ENCODE results near the gene WNT2B.

WNT2B gene

DNA sequence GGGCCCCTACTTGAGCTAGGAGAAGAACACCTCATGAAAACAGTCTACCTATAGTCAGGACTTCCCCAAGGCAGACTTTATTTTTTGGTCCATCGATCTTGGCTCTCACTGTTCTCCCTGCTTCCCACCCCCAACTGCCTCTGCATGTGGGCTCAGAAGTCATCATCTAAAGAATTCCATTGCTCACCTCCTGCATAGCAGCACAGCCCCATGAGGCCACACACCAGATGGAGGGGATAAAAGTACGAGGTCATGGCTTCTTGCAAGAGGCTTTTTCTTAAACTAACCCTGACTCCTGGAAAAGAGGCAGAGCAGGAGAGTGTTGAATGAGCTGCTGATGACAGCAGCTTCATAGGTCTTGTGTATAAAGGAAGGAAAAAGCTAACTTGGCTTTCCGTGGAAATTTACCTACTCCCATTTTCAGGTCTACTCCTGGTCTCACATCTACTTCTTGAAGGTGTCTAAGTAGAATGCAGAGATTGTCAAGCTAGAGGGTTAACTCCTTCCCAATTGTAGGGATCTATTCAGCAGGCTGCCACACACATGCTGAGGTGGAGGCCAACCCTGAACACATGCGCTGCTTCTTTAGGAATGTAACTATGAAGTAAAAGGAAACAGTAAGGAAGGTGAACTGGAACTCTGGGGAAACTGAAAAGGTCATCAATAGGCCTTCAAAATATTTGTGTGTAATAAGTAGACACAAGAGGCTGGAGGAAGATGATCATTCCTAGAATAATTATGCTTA, 18.7 kb downstream of the WNT2B start:
- no peak for DNase-seq

DNA sequence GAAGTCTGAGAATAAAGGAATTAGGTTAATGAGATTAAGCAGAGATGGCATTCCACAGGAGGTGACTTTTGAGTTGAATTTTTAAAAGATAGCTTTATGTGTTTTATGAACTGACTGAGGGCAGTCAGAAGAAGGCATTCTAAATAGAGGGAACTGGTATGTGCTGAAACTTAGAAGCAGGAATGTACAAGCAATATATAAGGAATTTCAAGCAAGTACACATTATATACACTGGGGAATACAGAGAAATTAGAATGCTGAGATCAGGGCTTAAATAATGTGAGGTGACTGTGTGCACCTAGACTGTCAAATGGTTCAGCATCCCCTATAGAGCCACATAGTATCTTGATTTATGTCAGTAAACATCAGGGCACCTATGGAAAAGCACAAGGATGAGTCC, 19.3 kb downstream of the WNT2B start:
- no peak for DNase-seq

DNA sequence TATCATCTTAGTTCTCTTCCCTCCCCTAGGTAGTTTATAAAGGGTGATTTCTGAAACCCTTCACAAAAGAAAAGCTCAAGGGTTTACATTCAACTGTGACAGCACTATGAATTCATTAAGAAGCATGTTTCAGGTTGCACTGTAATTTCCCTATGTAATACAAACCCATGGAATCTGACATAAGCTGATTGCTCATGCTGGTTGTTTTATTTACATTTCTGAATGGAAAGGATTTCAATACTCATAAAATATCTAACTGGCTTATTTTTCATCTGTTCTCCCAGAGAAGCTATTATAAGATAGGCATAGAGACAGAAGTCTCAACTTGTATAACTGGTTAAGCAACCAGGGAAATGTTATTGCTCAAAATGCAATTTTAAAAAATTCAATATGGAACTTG, 20.5 kb downstream of the WNT2B start:
- no peak for DNase-seq

DNA sequence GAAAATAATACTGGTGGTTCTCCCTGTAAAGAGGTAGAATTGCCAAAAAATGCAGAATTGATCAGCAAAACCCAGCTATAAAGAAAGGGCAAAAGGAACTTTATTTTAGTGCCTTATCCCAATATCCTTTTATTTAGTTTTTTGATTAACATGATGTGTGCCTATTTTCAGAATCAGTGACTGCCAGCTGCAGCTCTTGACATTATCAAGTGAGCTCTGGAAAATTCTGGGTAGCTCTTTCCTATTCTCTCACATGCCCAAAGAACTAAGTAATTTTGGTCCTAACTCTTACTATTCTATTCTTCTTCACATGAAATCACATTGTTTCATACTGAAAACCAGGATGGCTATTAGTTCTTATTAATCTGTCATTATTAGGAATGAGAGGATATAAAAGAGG, 22.1 kb downstream of the WNT2B start:
- no peak for DNase-seq

DNA sequence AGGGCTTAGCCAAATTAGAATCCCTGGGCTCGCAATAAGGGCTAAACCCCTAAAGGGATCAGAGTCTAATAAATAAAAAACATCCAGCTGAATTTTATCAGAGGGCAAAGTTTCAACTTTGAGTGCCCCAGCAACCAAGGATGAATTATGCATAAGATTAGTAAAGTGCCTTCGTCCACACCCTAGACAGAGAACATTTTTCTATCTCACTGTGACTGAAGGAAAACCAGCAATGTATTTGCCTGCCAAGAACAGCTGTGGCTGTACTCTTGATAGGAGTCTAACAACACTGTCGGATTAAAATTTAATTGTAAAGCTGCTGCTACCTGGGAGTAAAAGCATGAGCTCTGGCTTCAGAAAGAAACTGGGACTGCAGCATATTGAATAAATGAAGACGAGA, 23.3 kb downstream of the WNT2B start:
- no peak for DNase-seq

DNA sequence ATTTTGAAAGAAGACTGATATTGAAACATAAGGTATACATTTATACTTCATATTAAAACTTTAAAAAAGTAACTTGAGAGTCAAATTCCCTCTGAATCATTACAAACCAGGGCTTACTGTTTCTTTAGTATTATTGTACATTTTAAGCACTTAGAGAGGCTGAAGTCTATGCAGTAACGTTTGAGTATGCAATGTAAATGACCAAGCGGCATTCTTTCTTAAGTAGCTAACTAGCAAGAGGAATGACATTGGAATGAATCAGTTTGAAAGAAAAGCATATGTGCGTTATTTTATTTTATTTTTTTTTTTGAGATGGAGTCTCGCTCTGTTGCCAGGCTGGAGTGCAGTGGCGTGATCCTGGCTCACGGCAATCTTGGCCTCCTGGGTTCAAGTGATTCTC, 24.3 kb downstream of the WNT2B start:
- DNase-seq: no peak

DNA sequence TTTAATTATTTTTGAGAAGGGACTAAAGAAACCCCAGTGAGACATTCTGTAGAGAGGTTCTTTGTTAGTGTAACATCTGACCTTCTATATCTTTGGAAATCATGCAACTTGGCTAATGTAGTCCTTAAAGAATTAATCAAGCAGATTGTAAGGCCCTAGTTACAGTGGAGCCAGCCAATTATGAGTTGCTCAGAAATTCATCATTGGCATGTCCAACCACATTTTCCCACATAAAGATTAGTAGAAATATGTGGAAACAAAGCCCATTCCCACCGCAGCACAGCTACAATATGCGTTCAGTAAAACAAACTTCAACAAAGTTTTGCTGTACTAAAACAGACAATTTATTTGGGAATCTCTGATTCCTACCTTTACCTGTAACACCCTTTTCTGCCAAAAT, 27.8 kb downstream of the WNT2B start:
- DNase-seq: no peak

DNA sequence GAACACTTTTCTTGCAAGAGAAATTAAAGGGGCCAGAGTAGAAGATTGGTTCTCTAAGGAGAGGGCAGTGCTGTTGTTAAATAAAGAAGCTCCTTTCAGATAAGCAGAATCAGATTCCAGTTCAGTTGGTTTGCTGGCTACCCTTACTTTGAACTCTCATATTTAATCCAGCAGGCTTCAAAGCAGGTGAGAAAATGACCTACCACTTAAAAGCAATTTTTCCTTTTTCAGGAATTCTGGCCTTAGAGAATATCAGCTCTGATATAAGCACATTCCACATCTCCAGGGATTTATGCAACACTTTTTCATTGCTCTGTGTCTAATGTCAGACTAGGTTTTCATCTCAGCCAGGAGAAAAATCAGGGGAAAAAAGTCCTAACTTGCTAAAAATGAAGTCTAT, 28.7 kb downstream of the WNT2B start:
- DNase-seq: no peak

DNA sequence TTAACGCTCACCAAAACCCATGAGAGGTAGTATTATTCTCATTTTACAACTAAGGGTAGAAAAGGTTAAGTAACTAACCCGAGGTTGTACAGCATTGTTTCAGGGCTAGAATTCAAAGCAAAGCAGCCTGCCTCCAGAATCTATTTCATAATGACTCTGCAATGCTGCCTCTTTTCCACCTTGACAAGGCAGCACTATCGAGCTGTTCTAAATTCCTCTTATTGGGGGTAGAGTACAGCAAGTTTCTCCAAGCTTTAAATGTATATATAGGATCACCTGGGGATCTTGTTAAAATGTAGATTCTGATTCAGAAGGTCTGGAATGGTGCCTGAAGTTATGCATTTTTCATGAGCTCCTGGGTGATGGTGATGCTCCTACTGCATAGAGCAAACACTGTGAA, 30.1 kb downstream of the WNT2B start:
- DNase-seq: no peak

DNA sequence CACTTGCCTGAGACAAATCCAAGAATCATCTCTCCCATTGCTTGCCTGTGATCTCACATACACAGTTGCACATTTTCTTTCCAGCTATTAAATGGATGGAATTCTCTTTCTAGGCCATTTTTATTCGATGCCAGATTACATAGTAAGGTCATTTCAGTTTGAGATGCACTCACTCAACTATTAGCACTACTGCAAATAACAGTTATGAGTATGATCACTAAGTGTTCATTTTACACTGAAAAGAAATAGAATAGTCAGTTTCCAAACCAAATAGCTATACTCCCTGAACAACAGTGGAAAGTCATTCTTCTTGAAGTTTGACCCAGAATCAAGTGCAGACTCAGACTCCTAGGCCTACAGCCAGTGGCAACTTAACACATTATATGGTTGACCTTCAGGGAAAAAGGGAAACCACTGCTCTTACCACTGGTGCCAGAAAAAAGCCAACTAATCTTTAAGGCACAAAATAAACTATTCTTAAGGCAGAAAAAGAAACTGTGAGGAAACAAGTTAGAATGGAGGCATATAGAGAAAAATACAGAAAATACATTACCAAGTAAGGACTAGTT, 31.5 kb downstream of the WNT2B start:
- no peak for DNase-seq

DNA sequence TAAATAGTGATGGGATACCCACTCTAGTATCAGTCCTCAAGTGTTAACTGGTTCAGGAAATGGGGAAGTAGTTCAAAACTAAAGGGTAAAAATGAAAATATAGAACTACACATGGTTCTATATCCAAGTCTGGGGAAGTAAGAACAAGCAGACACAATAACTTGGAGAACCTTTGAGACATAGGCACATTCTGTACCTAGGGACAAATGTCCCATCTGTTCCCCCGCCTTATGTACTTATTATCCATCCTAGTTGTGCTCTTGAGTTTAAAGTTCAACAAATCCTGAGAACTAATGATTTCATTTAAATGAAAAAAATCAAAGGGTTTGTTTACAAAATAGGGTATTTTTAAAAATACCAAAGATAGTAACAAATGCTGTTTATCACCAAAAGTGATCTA, 32.5 kb downstream of the WNT2B start:
- no peak for DNase-seq

DNA sequence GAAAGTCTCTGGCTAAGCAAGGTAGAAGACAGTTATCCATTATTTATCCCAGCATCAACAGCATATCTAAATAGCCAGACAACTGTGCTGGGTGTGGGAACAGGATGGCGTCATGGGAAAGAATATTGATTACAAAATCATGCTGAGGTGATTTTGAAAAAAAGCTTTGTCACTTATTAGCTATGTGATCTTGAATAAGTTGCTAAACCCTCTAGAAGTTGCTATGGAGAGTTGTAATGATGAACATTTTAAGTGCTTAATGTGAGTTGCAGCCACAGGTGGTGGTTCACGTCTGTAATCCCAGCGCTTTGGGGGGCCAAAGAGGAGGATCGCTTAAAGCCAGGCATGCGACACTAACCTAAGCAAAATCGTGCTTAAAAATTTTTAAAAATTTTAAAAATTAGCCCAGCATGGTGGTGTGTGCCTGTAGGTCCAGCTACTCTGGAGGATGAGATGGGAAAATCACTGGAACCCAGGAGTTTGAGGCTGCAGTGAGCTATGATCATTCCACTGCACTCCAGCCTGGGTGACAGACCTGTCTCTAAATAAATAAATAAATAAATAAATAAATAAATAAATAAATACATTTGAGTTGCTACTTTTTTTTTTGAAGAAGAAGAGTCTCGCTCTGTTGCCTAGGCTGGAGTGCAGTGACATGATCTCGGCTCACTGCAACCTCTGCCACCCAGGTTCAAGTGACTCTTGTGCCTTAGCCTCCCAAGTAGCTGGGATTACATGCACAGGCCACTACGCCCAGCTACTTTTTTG, 33.6 kb downstream of the WNT2B start:
- no peak for DNase-seq

DNA sequence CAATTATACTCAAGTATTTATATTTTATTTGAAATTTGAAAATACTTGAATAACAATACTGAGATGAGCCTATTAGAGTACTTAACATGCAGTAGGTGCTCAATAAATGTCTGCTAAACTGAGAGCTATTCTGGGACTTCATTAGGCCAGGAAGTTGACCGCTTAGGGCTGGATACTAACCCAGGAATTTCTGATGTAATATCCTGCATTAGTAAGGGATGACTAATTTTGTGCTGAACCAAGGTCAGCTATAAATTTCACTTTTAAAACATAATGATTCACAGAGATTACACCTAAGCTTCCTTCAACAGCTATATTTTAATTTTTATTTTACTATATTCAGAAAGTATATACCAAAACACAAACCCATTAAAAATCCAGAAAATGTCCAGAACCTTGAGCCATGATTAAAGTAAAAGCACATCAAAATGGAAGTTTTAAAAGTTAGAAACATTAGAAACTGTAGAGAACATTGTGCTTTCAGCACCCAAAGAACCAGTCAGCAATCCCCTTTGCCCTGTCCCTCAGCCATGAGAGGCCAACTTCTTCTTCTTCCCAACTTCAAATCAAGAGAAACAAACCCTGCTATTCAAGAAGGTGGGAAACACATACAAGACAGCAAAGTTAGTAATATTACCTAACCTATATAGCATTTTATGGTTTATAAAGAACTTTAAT, 35.4 kb downstream of the WNT2B start:
- DNase-seq: no peak

DNA sequence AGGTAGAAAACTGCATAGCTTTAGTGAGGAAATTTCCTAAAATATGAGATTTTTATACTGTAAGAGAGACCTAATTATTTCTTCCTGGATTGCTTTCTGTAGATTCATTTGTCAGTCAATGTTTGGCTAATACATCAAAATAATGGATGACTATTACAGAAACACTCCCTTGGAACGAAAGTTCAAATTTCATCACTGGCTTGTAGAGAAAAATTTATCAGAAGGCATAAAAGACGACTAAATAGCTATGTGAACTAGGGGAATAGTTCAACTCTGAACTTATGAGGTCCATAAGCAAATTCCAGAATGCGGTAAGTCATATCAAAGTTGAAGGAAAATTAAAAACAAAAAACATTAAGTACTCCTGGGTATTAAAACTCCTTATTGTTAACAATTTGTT, 36.0 kb downstream of the WNT2B start:
- DNase-seq: no peak

DNA sequence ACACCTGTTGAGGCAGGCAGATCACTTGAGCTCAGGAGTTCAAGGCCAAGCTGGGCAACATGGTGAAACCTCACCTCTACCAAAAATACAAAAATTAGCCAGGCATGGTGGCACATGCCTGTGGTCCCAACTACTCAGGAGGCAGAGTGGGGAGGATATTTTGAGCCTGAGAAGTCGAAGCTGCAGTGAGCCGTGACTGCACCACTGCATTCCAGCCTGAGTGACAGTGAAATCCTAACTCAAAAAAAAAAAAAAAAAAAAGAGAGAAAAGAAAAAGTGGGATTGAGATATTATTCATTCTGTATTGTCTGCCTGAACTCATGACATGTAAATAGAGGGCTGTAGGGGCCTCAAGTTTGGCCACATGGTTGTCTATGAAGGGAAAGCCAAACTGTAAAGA, 37.3 kb downstream of the WNT2B start:
- DNase-seq: no peak

DNA sequence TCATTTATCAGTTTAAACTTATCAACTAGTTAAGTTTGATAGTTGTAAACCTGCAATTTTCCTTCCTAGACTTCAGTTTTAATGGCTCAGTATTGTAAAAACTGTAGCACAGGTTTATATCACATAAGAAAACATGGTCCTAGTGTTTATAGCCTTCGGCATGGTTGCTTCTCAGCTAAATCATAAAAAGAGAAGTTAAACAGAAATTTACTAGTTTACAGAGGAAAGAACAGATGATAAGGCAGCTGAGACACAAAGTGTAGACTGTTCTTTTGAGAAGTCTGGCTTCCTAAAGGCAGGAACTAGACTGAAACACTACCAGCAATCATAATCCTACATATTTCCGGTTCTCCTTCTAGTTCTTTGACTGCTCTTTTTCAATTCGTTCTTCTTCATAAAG, 39.8 kb downstream of the WNT2B start:
- no peak for DNase-seq

DNA sequence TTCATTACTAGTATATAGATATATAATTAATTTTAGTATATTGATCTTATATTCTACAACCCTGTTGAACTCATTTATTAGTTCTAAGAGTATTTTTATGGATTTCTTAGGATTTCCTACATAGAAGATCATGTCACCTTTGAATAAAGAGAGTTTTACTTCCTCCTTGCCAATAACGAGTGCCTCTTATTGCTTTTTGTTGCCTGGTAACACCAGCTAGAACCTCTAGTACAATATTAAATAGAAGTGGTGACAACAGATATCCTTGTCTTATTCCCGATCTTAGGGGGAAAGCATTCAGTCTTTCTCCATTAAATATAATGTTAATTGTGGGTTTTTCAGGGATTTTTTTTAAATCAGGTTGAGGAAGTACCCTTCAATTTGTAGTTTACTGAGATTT, 40.8 kb downstream of the WNT2B start:
- DNase-seq: no peak

DNA sequence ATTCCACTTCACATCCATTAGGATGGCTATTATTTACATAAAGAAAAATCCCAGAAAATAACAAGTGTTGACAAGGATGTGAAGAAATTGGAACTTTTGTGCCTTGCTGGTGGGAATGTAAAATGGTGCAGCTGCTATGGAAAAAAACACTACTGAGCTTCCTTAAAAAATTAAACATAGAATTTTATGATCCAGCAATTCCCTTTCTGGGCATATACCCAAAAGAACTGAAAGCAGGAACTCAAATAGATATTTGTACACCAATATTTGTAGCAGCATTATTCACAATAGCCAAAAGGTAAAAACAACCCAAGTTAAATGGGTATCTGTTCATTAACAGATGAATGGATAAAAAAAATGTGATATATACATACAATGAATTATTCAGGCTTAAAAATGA, 45.6 kb downstream of the WNT2B start:
- DNase-seq: no peak

DNA sequence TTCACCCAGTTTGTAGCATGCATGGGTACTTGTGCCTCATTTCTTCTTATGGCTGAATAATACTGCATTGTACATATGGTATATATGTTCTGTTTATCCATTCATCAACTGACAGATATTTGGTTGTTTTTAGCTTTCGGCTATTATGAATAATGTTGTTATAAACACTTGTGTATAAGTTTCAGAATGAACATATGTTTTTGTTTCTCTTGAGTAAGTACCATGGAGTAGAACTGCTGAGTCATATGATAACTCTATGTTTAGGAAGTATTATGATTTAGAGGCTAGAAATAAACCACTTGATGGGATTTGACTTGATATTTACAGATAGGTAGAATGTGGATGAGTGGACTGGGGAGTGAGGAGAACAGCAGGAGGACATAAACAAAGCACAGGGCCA, 48.6 kb downstream of the WNT2B start:
- no peak for DNase-seq

DNA sequence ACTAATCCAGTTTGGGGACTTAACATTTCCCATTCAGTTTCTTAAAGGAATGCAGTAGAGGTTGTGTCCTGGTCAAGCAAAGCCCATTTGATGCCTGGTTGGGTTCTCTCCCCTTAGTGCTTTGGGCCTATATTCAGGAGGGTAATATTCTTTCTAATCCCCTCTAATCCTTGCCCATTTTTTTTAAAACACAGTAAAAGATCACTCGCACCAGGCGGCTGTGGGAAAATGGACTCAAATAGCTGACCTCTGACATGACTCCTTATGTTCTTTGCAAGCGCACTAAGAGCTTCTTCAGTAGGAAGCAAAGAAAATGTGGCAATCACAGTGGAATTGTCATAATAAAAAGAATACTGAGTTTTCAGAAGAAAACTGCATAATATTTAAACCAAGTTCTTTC, 49.9 kb downstream of the WNT2B start:
- DNase-seq: no peak

DNA sequence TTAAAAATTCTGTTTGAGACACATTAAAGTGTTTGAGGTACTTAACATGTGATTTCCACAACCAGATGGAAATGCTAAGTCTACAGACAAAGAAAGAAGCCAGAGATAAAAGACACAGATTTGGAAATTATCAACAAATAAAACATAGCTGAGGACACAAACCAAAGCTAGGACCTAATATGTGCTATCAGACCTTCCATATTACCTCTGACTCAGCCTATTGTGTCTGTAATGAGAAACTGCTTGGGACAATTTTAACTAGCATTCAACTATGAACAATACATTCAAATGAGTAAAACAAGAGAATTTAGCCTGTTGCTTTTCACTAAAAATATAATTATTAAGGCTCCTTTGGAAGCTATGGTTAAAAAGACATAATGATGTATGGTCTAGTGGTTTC, 54.6 kb downstream of the WNT2B start:
- no peak for DNase-seq

DNA sequence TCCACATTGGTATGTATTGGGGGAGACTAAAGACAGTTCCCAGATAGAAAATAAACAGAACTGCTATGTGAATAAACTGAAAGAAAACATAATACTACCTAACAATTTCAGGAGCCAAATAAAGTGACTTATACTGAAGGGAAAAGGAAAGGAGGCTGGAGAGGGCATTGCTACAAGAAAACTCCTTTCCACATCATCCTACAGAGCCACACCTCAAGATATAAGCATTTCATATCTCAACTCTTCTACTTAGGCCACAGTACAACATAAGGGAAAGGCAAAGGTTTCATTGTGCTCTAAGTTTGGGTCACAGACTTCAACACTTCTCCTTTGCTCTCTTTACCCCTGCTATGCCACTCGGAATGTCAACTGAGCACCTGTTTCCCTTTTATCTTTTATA, 55.3 kb downstream of the WNT2B start:
- no peak for DNase-seq

All from nucleus accumbens (tissue), 56 donors.